Thyroid gland (tissue), 4 donors: Measurements from ENCODE around the gene OR10J4.

Experiments
- POLR2A ChIP-seq, 2 donors: fragments of 450-650 bp; IDR thresholded peaks; one replicate each; pipeline ENCODE4 v1.6.1; 2017; ENCODE audit warnings: antibody characterized with exemption in 2 of 2, mild to moderate bottlenecking in 2 of 2, moderate library complexity in 1 of 2
- TF ChIP-seq, protein P1 (sequence below), 6 experiments: fragments of 200-600 bp in 3 of 6; fragments of 450-650 bp in 3 of 6; sonication (generic) in 3 of 6; IDR thresholded peaks; one replicate each; pipeline ENCODE4 v1.5.1; 2016 to 2019; ENCODE audit warnings: antibody characterized with exemption in 6 of 6, mild to moderate bottlenecking in 2 of 6, inconsistent platforms in 1 of 6, moderate library complexity in 1 of 6

DNA sequence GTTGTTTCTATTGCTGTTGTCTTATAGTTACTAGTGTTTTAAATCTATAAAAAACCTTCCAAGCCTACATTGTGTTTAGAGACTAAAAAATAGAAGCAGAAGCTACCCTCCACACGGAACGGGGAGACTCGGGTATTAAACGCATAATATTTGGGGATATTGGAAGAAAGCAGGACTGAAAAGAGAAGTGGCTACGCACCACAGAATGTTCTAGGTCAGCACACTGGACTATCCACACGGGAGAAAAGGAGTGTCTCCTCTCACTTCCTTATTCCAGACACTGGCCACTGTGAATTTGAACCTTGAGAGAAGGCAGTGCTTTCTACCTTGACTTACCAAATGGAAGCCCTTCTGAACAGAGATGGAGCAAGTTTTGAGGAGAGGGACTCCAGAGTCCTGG, 1.0 kb upstream of the OR10J4 start:
- TF ChIP-seq, protein P1, sequence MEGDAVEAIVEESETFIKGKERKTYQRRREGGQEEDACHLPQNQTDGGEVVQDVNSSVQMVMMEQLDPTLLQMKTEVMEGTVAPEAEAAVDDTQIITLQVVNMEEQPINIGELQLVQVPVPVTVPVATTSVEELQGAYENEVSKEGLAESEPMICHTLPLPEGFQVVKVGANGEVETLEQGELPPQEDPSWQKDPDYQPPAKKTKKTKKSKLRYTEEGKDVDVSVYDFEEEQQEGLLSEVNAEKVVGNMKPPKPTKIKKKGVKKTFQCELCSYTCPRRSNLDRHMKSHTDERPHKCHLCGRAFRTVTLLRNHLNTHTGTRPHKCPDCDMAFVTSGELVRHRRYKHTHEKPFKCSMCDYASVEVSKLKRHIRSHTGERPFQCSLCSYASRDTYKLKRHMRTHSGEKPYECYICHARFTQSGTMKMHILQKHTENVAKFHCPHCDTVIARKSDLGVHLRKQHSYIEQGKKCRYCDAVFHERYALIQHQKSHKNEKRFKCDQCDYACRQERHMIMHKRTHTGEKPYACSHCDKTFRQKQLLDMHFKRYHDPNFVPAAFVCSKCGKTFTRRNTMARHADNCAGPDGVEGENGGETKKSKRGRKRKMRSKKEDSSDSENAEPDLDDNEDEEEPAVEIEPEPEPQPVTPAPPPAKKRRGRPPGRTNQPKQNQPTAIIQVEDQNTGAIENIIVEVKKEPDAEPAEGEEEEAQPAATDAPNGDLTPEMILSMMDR (IDR thresholded peaks at IDR 0.05): no peak
- TF ChIP-seq POLR2A (IDR thresholded peaks at IDR 0.05): no peak
